Measurements from ENCODE around the gene AOPEP.

The AOPEP gene

DNA sequence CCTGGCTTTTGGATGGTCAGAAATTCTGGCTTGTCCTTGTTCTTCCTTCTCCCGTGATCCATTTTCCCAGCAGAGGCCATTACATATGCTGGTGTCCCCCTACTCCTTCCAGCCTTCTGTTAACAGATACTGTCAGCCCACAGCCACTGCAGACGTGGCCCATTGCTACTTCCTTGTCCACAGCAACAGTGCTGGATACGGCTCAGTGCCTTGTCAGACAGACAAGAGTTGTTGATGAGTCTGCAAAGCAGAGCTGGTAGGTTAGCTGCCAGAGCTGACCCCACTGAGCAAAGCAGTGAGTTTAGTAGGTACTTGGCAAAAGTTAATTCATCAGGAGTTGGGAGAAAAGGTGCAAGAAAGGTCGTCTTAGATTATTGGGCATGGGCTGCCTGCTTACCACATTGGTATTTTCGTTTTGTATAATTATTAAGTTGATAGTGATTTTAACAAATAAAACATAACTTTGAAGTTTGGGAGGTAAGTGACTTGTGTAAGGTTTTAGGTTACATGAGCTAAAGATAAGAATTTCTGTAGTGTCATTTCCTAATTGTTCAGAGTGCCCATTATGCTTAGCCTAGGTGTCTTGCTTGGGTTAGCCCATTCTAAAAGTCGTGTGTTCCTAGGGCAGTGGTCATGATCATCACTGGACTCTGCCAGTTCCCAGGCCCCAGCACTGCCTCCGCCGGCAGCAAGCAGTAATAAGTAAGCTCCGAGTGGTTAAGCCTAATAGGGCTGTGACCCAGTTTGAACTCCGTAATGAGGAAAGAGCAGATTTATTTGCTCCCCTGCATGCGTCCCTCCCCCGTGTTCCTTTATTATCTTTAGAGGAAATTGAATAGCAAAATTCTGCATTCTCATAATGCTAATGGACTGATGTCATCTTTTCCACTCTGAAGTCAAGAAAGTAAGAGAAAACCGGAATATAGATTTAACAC is 299.0 kb downstream of the AOPEP start:
- DNase-seq, result no peak

DNA sequence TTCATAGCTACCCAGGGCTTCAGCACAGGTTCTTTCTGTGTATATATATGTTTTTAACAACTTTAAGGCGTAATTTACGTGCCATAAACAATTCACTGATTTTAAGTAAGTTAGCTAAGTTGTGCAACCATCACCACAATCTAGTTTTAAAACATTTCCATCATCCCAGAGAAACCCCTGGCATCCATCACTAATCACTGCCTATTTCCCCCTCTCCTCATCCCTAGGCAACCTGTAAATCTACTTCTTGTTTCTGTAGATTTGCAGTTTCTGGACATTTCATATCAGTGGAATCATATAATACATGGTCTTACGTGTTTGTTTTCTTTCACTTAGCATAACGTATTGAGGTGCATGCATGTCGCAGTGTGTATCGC is 299.6 kb downstream of the AOPEP start:
- DNase-seq, result no peak

DNA sequence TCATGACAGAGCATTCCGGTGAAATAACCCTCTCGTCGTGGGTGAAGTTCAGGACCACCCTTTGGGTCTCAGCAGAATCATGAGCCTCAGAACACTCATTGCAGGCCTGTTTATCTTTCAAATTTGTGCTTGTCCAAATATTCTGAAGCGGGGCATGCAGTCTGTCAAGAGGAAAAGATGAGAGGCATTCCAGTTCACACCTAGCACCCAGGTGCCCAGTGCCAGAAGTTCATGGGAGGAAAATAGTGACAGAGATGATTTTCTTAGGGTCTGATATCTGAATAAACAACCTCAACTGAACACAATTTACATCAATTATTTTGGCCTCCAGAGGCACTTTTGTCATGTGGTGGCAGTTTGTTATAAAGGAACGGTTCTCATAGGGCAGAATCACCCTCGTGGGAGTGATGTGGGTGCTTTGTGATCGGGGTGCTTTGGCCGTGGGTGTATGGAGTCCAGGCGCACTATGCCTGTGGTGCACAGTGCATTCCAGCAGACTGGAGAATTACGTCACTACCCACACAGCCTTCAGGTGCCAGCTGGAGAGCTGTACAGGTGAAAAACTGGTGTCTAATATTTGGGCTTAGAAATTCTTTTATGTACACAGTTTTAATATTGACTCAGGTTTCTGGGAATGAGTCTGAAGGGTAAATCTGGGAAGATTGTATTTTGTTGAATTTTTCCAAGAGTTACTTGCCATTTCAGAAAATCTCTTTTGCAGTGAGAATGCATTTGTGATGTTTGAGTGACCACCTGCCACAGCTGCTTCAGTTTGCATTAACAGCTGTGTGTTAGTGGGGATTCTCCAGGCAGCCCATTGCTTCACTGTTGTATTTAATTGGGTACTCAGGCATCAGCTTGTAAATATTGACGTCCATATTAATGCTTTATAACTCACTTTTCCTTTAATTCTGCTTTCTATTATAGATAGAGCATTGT is 301.7 kb downstream of the AOPEP start:
- no peak for DNase-seq

DNA sequence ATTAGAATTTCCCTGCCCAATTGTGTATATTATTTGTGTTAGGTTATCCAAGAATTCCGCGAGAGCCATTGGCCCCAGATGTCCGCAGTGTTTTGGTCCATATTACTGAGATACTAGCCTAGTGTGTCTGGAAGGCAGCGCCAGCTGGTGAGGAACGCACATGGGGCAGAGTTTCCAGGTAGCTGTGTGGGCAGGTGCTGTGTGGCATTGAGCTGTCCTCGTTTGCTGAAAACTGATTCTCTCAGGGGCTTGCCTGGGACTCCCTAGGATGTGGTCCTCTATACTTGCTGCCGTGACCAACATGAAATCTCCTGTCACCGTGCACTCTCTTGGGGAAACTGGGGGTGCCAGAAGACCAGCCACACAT is 302.3 kb downstream of the AOPEP start:
- DNase-seq, result no peak

DNA sequence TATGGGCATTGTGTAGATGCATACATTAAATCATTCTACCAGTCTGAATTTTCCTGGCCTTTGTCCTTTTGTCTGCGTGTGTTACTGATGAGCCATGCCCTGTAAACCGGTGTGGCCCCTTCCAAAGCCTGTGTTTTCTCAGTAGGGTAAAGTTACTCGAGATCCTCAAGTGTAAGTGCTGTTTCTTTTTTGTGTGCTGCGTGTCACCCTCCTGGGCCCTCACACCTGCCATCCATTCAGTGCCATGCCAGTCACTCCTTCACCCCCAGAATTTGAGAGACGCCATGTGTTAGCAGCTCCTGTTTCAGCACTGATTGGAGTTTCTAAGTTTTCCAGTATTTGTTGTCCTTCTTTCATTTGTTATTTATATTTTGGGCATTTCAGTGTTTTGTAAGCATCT is 302.8 kb downstream of the AOPEP start:
- no peak for DNase-seq

DNA sequence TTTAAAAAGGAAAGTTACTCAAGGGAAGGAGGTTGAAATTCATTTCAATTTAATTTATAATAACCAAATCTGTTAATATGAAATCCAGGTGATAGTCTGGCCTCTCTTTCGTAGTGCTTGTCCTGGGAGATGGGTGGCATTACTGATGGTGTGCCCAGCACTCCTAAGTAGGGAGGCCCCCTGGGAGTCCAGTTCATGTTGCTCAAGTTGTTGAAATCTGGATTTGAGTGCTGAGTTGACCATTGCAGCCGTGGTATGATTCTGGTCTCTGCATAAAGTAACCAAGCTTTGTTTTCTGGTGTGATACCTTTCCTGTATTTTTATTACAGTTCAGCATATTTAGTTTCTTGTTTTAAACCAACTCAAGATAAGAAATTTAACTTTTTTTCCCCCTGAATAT is 303.2 kb downstream of the AOPEP start:
- no peak for DNase-seq

DNA sequence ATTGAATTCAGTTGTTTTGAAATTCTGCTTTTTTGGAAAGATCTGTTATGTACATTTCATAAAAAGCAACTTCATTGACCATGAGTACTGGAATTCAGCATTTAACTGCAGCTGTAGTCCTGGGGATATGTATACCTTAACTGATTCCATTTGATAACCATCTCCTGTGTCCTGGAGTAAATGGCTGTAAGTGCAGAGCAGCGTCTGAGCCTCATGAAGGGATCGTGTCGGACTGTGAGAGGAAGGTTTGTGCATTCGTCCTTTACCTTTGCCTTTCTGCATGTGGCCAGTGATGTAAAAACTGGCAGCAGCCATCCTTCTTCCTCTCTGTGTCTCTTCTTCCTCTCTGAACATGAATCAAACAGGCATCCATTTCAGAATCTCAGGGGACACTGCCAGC is 303.8 kb downstream of the AOPEP start:
- DNase-seq, result no peak

DNA sequence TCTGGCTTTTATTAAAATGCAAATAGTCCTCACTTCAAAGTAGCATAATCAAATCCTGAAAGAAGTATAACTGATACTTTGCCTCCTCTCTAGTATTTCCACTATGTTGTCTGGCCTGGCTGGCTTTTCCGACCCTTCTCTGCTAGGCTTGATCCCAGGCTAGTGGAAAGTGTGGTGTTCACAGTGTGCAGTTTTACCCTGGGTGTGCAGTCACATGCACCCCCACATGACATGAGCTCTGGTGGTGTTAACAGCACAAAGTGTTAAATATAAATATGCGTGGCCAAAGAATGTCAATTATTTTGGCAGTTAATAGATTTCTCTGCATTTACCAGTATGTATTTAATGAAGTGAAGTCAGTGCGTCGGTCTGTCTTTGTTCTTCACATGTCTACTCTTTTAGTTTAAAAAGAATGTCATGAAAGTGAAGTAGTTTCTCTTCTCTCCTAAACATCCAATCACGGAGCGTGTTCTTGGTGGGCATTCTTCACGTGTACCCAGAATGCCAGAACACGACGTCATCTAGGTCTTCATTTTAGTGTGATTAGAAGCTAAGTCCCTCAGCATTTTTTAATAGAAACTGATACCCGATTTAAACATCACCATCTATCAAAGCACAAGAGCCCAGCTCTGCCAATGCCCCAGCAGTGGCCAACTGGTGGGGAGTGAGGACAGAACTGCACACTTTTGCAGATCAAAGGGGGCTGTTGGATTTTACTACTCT is 304.6 kb downstream of the AOPEP start:
- no peak for DNase-seq

DNA sequence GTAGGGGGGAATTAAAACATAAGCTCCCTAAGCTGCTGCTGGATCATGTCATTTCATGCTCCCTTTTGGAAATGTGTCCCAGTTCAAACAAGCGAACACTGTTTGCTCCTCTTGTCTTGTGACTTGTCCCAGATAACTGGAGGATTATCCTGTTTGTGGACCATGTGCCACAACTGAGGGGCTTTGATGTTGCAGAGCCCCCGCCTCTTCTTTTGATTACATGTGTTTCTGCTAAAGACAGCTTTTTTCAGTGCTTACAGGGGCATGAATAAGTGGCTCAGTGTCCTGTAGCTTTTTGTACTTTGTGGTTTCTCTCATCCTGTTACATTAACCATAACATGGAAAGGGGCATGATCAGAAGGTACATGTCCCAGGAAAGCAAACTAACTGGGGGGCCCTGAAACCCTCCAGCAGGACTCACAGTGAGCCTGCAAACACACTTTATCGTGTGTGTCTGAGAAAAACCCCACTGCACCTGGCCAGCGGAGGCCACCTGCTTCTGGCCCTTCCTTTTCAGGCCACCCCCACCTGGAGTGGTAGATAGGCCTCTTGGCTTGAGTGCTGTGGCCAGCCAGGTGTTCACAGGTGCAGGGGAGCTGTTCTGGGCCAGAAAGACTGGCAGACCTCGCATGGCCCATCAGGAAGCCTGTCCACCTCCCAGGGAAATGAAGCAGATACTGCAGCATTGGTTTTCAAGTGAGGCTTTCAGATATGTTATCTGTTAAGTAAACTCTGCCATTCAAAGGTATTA is 305.4 kb downstream of the AOPEP start:
- no peak for DNase-seq

DNA sequence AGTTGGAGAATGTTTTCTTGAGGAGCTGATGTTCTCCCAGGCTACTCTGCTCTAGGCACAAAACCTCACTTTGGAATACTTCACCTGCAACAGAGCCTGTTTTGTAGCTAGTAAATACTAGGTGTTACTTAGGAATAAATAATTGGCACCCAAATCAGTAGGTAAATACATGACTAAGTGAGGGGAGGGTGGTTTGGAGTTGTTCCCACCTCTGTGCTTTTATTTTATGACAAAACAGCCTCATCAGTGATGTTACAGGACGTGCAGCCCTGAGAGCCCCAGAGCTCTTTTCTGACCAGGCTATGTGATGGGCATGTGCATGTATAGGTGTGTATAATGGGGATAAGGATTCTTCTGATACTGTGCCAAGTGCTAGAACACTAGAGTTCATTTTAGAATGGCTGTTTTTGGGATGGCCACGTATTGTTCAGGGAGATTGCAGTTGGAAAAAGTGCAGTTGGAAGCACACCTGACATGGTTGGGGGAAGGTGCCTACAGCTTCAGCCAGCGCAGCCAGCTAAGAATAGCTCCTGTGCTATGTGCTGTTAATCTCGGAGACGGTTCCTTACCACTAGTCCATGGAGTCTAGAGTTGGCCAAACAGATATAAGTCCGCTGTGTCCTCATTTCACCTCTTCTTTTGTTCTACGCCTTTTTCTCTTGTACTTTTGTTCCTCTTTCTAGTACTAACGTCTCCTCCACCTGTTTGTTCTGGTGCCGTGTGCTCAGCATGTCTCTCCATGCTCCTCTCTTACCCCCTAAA is 306.3 kb downstream of the AOPEP start:
- no peak for DNase-seq

DNA sequence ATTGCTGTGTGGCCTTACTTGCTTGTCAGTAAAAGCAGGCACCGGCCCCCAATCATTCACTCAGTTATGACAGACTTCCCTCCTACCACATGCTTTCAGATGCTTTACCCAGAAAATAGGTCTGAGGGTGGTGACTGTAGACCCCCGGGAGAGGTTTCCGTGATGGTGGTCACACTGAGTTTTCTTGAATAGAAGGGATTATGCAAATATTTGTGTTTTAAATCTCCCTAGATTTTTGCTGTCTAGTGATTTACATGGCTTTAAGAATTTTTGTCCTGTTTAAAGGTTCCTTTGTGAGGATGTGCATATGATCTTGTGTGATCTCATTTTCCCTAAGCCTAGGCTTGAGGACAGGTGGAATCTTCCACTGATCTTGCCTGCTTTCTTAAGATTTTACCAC is 309.3 kb downstream of the AOPEP start:
- no peak for DNase-seq

DNA sequence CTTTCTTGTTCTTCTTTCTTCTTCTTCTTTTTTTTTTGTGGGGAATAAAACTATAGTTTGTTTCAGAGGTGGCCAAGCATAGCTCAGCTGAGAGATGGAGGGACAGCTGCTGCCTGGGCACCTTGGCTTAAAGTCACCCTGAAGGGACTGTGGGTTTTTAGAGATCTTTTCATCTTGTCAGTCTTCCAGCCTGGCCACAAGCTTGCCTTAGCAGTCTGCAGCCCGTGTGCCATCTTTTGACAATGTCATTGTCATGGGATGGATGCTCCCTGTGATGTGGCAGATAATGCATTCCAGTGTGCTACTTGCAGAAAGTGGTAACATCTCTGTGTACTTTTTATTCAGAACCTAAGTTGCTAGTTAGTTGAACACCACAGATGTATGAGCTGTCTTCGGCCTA is 310.2 kb downstream of the AOPEP start:
- no peak for DNase-seq

DNA sequence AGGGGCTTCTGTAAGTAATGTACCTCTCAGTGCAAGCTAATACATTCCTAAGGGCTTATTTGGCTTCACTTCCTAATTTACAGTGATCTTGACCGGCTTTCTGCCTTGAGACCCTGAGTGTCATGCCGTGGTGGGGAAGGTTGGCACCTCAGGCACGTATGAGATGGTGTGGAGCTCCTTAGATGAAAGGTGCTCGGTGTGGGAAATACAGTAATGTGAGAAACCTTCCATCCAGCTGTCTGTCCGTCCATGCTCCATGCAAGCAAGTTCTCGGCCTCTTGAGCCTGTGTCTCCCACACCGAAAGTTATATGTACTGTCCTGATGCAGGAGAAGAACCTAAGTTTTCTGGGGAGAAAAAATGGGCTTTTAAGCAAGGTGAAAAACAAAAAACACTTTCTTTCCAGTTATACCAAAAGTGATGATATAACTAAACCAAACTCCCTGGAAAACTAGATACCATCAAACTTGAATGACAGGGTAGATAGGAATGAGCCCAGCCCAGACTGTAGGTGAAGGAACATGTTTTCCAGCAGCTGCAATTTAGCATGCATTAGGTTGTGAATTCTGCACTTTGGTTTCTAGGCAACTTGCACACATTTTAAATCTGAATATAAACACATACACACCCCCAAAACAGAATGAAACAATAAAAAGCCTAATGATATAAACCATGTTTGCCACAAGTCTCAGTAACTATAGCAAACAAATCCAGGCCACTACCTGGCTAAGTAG is 311.5 kb downstream of the AOPEP start:
- DNase-seq, result no peak

DNA sequence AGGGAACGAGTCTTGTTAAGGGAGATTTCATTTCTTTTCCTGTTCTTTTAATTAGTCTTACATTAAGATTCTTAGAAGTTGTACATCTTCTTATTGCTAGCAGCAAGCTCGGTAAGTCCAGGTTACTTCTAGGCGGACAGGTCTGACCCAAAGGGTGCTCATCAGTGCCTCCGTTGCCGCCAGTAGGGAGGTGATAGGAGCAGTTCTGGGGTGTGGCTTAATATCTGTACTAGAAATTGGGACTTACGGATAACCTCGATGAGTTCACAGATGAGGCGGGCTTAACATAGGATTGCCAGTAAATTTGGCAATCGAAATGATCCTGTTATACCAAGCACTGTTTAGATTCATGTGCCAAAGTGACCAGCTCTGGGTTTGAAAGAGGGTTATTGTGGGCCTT is 312.2 kb downstream of the AOPEP start:
- no peak for DNase-seq

DNA sequence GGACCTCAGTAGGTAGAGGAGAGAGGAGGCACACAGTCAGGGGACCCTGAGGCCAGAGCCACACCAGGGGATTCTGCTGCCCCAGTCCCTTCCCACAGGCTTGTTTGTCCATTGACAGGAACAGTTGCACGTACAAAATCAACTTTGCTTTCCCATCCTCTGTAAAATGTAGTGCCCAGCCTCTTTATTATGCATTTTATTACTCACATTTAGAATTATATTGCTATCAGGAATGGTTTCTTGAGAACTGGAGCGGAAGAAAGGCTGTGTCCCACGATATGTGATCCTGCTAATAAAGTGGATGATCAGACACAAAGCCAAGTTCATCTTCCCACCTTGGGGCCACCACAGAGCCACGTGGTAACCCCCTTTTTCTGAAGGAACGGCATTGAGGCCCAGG is 313.6 kb downstream of the AOPEP start:
- DNase-seq, result no peak

DNA sequence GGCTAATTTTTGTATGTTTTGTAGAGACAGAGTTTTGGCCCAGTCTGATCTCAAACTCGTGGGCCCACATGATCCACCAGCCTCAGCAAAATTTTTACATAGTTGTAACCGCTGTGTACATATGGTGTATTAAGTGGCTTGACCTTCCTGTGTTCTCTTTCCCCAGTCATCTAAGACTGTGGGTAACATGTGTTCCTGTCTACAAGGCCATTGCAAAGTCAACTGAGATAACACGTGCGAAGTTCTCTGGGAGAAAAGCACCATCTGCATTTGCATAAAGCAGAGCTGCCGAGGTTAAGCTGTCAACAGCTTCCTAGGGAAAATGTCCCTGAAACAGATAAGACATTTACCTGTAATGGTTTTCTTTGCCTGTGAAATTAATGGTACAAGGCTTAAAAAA is 317.3 kb downstream of the AOPEP start:
- no peak for DNase-seq

DNA sequence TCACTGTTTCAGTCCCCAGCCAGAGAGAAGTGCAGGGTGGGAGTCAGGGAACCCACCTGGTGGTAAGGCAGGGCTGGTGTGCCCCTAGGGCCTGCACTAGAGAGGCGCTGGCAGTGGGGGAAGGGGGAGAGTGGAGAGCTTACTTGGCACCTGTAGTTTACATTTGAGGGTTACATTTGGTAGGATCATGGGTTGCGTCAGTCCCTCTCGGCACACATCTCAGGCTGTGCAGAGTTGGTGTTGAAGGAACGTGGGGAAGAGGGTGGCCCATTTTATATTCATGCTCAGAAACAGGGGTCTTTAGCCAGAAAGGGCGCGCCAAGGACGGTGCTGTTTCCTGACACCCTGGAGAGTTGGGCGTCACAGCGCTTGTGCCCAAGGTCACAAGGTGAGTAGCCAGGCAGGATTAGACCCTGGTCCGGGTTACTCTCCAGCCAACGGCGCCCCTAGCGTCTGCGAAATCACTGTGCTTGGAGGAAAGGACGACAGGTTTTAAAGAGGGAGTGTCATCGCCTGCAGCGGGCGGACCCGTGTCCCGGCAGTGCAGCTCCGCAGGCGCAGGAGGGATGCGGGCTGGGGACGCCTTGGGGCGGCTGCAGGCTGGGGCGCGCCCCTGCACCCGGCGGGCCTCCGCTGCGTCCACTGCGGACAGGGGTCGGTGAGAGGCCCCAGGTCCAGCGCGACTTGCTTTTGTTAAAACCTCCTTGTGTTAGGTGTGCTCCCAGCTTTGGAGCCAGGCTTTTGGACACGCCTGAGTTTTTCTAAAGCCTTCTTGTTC is 318.4 kb downstream of the AOPEP start:
- no peak for DNase-seq

DNA sequence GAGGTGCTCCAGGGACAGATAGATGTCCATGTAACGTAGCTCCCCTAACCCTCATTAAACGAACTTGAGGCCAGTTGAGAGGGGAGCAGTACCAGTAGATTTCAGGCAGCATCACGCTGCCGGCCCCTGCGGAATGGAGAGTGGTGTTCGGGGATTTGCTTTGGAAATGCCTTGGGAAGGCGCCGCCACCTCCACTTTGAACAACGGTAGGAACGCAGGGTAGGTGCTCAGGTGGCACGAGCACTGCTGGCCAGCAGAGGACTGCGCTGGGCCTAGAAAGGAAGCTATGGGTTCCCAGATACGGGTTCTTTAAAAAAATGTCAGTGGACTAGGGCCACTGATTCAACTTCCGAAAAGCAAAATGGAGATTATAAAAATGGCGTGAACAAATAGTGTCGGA is 319.3 kb downstream of the AOPEP start:
- DNase-seq, result no peak

DNA sequence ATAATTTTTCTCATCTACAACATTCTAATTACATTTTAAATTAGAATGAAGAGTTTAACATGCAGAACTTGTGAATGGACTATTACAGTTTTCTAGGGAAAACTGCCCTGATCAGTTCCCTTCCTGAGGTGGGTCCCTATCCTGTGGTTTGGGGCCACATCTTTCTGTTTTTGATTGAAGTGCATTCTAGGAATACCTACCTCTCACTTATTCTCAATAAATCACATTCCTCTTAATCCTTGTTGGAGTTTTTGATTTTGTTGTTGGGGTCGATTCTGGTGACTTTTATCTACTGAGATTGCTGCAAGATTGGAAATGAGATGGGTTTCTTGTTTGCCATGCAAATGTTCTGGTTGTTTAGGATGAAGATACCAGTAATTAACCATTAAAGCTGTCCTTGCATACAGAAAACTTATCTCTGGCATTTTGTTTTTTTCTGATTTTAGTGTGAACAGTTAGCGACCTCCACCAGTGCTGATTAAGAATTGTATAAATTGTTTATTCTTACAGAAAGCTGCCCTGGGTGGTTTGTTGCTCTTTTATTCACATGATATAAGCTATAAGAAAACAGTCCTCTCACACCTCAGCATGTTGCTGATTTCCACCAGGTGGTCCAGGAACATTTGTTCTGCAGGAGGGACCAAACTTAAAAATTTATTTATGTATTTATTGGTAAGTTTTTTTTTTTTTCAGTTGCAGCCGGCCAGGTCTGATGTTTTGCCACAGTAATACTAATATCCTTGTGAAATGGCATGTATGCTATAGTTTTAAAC is 321.1 kb downstream of the AOPEP start:
- DNase-seq, result no peak
